Measurements from ENCODE around the gene KANSL1. TPM values are rescaled to one million over a fixed set of nuclear protein-coding genes. Genes with fewer than 3 reads are reported as not detected.
A peak's percentile ranks its signal among the peaks of the same experiment; 100 is the strongest.

The KANSL1 gene
- total and polyA plus RNA-seq, 3 experiments from 2014 or later: 20.9 to 70.7 (median 69.2) TPM

DNA sequence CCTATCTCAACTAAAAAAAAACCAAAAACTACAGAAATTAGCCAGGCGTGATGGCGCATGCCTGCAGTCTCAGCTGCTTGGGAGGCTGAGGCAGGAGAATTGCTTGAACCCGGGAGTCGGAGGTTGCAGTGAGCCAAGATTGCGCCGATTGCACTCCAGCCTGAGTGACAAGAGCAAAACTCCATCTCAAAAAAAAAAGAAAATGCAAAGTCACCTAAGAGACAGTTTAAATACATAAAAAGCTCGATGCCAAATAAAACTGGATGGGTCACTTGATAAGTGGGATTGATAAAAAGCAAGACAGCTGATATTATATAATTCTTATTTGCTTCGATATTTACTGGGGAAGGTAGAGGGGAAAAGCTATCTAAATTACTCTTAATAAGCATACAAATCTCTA, 15.8 kb upstream of the KANSL1 start:
- no peak for DNase-seq
- peaks cover 5% of the 10 kb centered on the region for H3K4me1 ChIP-seq (ENCODE audit: insufficient read depth, low read length)
- POLR2A ChIA-PET: no interaction called here
- Mint-ChIP-seq H3K27ac (peak overlapping the region in 3 of 8 donors; percentile 5 to 29 (median 26)), H3K9me3 (no peaks in the 10 kb centered on the region), H3K4me3 (no peak overlapping the region), H3K4me1 (peaks cover 13 to 61% (median 31%) of the 10 kb centered on the region in 3 donors), H3K27me3 (no peaks in the 10 kb centered on the region), H3K36me3 (peaks cover 0 to 24% (median 5%) of the 10 kb centered on the region in 3 donors)
- no peaks in the 10 kb centered on the region for H3K9me3 ChIP-seq (ENCODE audit: low read length)
- no peaks in the 10 kb centered on the region for H3K36me3 ChIP-seq (ENCODE audit: insufficient read depth, low read length)
- H3K4me3 ChIP-seq (ENCODE audit: low read length): no peak overlapping the region
- no peak overlapping the region for H3K27ac ChIP-seq (ENCODE audit: low read depth, low read length)
- CTCF ChIA-PET: interaction anchor here (0.7 to 4.9 kb wide), 5 partner anchors 9 to 1578 kb away, joined by 3 to 29 read pairs (median 4); partner anchors contain the start of gene KANSL1
- H3K27me3 ChIP-seq (ENCODE audit: insufficient read depth, low read length, poor library complexity, severe bottlenecking): no peaks in the 10 kb centered on the region

DNA sequence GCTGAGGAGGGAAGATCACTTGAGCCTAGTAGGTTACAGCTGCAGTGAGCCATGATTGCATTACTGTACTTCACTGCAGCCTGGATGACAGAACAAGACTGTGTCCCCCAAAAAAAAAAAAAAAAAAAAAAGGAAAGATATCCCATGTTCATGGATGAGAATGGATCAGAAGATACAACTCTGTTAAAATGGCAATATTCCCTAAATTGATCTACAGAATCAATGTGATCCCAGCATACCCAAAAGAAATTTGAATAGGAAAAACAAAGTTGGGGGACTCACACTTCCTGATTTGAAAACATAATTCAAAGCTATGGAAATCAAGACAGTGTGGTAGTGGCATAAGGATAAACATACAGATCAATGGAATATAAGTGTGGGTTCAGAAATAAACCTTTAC, 12.7 kb upstream of the KANSL1 start:
- Mint-ChIP-seq H3K27ac (peak overlapping the region in 5 of 8 donors; percentile 12 to 50 (median 33)), H3K9me3 (no peaks in the 10 kb centered on the region), H3K36me3 (peaks cover 0 to 19% (median 2%) of the 10 kb centered on the region in 3 donors), H3K4me3 (no peak overlapping the region), H3K27me3 (no peaks in the 10 kb centered on the region), H3K4me1 (peaks cover 5 to 66% (median 16%) of the 10 kb centered on the region in 3 donors)
- Histone ChIP-seq H3K4me3 (ENCODE audit: low read length) (no peak overlapping the region), H3K27ac (ENCODE audit: low read depth, low read length) (no peak overlapping the region), H3K4me1 (ENCODE audit: insufficient read depth, low read length) (peaks cover 11% of the 10 kb centered on the region), H3K27me3 (ENCODE audit: insufficient read depth, low read length, poor library complexity, severe bottlenecking) (no peaks in the 10 kb centered on the region), H3K36me3 (ENCODE audit: insufficient read depth, low read length) (no peaks in the 10 kb centered on the region), H3K9me3 (ENCODE audit: low read length) (no peaks in the 10 kb centered on the region)
- no peak for DNase-seq
- CTCF ChIA-PET: interaction anchor here (0.7 to 1.8 kb wide), 4 partner anchors 10 to 658 kb away, joined by 3 to 6 read pairs (median 4); no protein-coding TSS in a partner anchor
- POLR2A ChIA-PET: no interaction called here

- no peak overlapping the region for H3K27ac ChIP-seq (ENCODE audit: low read depth, low read length)
- Mint-ChIP-seq H3K4me1 (peaks cover 16 to 84% (median 33%) of the 10 kb centered on the region in 3 donors), H3K4me3 (no peak overlapping the region), H3K27ac (peak overlapping the region in 1 of 8 donors; percentile 24), H3K9me3 (no peaks in the 10 kb centered on the region), H3K27me3 (no peaks in the 10 kb centered on the region), H3K36me3 (peaks cover 0 to 8% (median 2%) of the 10 kb centered on the region in 3 donors)
- ChIA-PET POLR2A (interaction anchor here (1.3 kb wide), 1 partner anchor 9 kb away, joined by 3 read pairs; the partner anchor contains the start of gene KANSL1), CTCF (interaction anchor here (1.2 to 5.4 kb wide), 3 partner anchors 9 to 158 kb away, joined by 4 to 50 read pairs (median 8); partner anchors contain the start of gene KANSL1)
- no peaks in the 10 kb centered on the region for H3K9me3 ChIP-seq (ENCODE audit: low read length)
- no peak for DNase-seq
- H3K27me3 ChIP-seq (ENCODE audit: insufficient read depth, low read length, poor library complexity, severe bottlenecking): no peaks in the 10 kb centered on the region
- no peaks in the 10 kb centered on the region for H3K36me3 ChIP-seq (ENCODE audit: insufficient read depth, low read length)
- no peak overlapping the region for H3K4me3 ChIP-seq (ENCODE audit: low read length)
- peaks cover 37% of the 10 kb centered on the region for H3K4me1 ChIP-seq (ENCODE audit: insufficient read depth, low read length)
These were observed 9.2 kb upstream of the KANSL1 start for GRCh38 chr17:46202424-46202823.

GRCh38 chr17:46201491-46201890, 8.3 kb upstream of the KANSL1 start:
- peaks cover 2 to 8% (median 3%) of the 10 kb centered on the region in 3 donors for H3K36me3 Mint-ChIP-seq
- no peaks in the 10 kb centered on the region for H3K9me3 ChIP-seq (ENCODE audit: low read length)
- no peak overlapping the region for H3K27ac ChIP-seq (ENCODE audit: low read depth, low read length)
- H3K36me3 ChIP-seq (ENCODE audit: insufficient read depth, low read length): no peaks in the 10 kb centered on the region
- H3K27ac Mint-ChIP-seq: no peak overlapping the region
- H3K4me1 ChIP-seq (ENCODE audit: insufficient read depth, low read length): peaks cover 46% of the 10 kb centered on the region
- no peak for DNase-seq
- H3K27me3 ChIP-seq (ENCODE audit: insufficient read depth, low read length, poor library complexity, severe bottlenecking): no peaks in the 10 kb centered on the region
- CTCF ChIA-PET: interaction anchor here (0.7 to 5.4 kb wide), 4 partner anchors 8 to 189 kb away, joined by 4 to 50 read pairs (median 6); partner anchors contain the start of gene KANSL1
- POLR2A ChIA-PET: interaction anchor here (0.7 to 1.3 kb wide), 3 partner anchors 8 to 88 kb away, joined by 3 to 8 read pairs (median 4); partner anchors contain the start of gene KANSL1
- peaks cover 22 to 88% (median 36%) of the 10 kb centered on the region in 3 donors for H3K4me1 Mint-ChIP-seq
- H3K9me3 Mint-ChIP-seq: no peaks in the 10 kb centered on the region
- H3K4me3 Mint-ChIP-seq: no peak overlapping the region
- H3K27me3 Mint-ChIP-seq: no peaks in the 10 kb centered on the region
- no peak overlapping the region for H3K4me3 ChIP-seq (ENCODE audit: low read length)

DNA sequence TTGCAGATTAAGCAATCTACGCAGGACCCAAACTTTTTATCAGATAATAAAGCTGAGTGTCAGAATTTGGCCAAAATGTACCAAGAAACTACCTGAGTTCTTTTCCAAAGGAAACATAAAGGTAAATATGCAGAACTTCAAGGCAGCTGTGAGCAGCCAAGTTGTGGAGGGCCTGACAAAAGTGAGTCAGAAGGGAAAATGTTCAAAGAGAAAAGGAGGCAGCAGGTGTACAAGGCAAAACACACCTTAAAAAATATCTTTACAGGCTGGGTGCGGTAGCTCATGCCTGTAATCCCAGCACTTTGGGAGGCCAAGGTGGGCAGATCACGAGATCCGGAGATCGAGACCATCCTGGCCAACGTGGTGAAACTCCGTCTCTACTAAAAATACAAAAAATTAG, 7.0 kb upstream of the KANSL1 start:
- Mint-ChIP-seq H3K4me1 (peaks cover 25 to 90% (median 47%) of the 10 kb centered on the region in 3 donors), H3K36me3 (peaks cover 2 to 6% (median 3%) of the 10 kb centered on the region in 3 donors), H3K27me3 (no peaks in the 10 kb centered on the region), H3K27ac (peak overlapping the region in 1 of 8 donors; percentile 56), H3K9me3 (no peaks in the 10 kb centered on the region), H3K4me3 (no peak overlapping the region)
- ChIA-PET CTCF (interaction anchor here (0.7 to 5.4 kb wide), 5 partner anchors 9 to 117 kb away, joined by 3 to 50 read pairs (median 3); no protein-coding TSS in a partner anchor), POLR2A (no interaction called here)
- Histone ChIP-seq H3K36me3 (ENCODE audit: insufficient read depth, low read length) (no peaks in the 10 kb centered on the region), H3K27me3 (ENCODE audit: insufficient read depth, low read length, poor library complexity, severe bottlenecking) (no peaks in the 10 kb centered on the region), H3K4me1 (ENCODE audit: insufficient read depth, low read length) (peaks cover 59% of the 10 kb centered on the region), H3K9me3 (ENCODE audit: low read length) (no peaks in the 10 kb centered on the region), H3K4me3 (ENCODE audit: low read length) (no peak overlapping the region), H3K27ac (ENCODE audit: low read depth, low read length) (no peak overlapping the region)
- DNase-seq: no peak

- Histone ChIP-seq H3K36me3 (ENCODE audit: insufficient read depth, low read length) (no peaks in the 10 kb centered on the region), H3K27ac (ENCODE audit: low read depth, low read length) (no peak overlapping the region), H3K4me1 (ENCODE audit: insufficient read depth, low read length) (peaks cover 66% of the 10 kb centered on the region), H3K27me3 (ENCODE audit: insufficient read depth, low read length, poor library complexity, severe bottlenecking) (no peaks in the 10 kb centered on the region), H3K4me3 (ENCODE audit: low read length) (no peak overlapping the region), H3K9me3 (ENCODE audit: low read length) (no peaks in the 10 kb centered on the region)
- Mint-ChIP-seq H3K36me3 (peaks cover 0 to 6% (median 3%) of the 10 kb centered on the region in 3 donors), H3K4me3 (no peak overlapping the region), H3K27me3 (no peaks in the 10 kb centered on the region), H3K27ac (peak overlapping the region in 4 of 8 donors; percentile 56 to 74 (median 62)), H3K9me3 (no peaks in the 10 kb centered on the region), H3K4me1 (peaks cover 31 to 90% (median 47%) of the 10 kb centered on the region in 3 donors)
- DNase-seq: no peak
- CTCF ChIA-PET: interaction anchor here (1.1 to 5.4 kb wide), 4 partner anchors 10 to 116 kb away, joined by 3 to 50 read pairs (median 3); no protein-coding TSS in a partner anchor
- POLR2A ChIA-PET: interaction anchor here (0.5 to 0.7 kb wide), 3 partner anchors 12 to 64 kb away, joined by 3 to 4 read pairs (median 4); no protein-coding TSS in a partner anchor
These were observed 6.2 kb upstream of the KANSL1 start for GRCh38 chr17:46199379-46199778.

DNA sequence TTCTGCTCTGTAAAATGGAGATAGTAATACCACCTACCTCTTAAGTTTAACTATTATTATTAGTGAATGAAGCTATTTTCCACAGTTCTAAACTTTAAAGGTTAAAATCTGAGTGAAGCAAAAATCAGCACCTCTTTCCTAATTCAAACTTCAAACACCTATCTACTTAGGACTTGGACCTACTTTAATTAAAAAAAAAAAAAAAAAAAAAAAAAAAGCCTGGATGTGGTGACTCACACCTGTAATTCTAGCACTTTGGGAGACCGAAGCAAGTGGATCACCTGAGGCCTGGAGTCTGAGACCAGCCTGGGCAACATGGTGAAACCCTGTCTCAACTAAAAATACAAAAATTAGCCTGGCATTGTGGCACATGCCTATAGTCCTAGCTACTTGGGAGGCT, 5.0 kb upstream of the KANSL1 start:
- Histone ChIP-seq H3K27ac (ENCODE audit: low read depth, low read length) (no peak overlapping the region), H3K4me1 (ENCODE audit: insufficient read depth, low read length) (peaks cover 69% of the 10 kb centered on the region), H3K4me3 (ENCODE audit: low read length) (no peak overlapping the region), H3K9me3 (ENCODE audit: low read length) (no peaks in the 10 kb centered on the region), H3K36me3 (ENCODE audit: insufficient read depth, low read length) (no peaks in the 10 kb centered on the region), H3K27me3 (ENCODE audit: insufficient read depth, low read length, poor library complexity, severe bottlenecking) (no peaks in the 10 kb centered on the region)
- Mint-ChIP-seq H3K4me1 (peaks cover 35 to 85% (median 51%) of the 10 kb centered on the region in 3 donors), H3K4me3 (no peak overlapping the region), H3K27ac (peak overlapping the region in 3 of 8 donors; percentile 23 to 99 (median 87)), H3K27me3 (no peaks in the 10 kb centered on the region), H3K36me3 (peaks cover 0 to 11% (median 3%) of the 10 kb centered on the region in 3 donors), H3K9me3 (no peaks in the 10 kb centered on the region)
- no peak for DNase-seq
- ChIA-PET POLR2A (no interaction called here), CTCF (interaction anchor here (1.1 to 5.4 kb wide), 3 partner anchors 11 to 154 kb away, joined by 3 to 50 read pairs (median 6); no protein-coding TSS in a partner anchor)

DNA sequence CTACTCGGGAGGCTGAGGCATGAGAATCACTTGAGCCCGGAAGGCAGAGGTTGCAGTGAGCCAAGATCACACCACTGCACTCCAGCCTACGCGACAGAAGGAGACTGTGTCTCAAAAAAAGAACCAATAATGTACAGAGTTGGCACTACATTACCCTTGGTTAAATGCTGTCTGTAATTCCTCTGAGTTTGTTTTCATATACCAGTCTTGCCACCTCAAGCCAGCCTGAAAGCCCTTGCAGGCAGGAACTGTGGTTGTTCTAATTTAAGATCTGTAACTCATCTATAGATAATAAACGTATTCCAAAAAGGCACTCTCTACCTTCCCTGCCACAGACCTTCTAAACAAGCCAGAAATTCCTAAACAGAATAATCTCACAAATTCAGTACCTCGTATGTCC, 4.3 kb upstream of the KANSL1 start:
- no peak overlapping the region for H3K4me3 ChIP-seq (ENCODE audit: low read length)
- no peaks in the 10 kb centered on the region for H3K9me3 ChIP-seq (ENCODE audit: low read length)
- H3K27ac Mint-ChIP-seq: peak overlapping the region; percentile 66 to 99 (median 92)
- no peaks in the 10 kb centered on the region for H3K9me3 Mint-ChIP-seq
- H3K27ac ChIP-seq (ENCODE audit: low read depth, low read length): no peak overlapping the region
- peaks cover 69% of the 10 kb centered on the region for H3K4me1 ChIP-seq (ENCODE audit: insufficient read depth, low read length)
- no peaks in the 10 kb centered on the region for H3K27me3 Mint-ChIP-seq
- H3K27me3 ChIP-seq (ENCODE audit: insufficient read depth, low read length, poor library complexity, severe bottlenecking): no peaks in the 10 kb centered on the region
- POLR2A ChIA-PET: no interaction called here
- peak overlapping the region in 6 of 7 donors; percentile 1 to 75 (median 10) for H3K4me3 Mint-ChIP-seq
- CTCF ChIA-PET: interaction anchor here (2.5 to 5.4 kb wide), 2 partner anchors 14 to 15 kb away, joined by 13 to 50 read pairs; no protein-coding TSS in a partner anchor
- H3K36me3 Mint-ChIP-seq: peaks cover 0 to 12% (median 3%) of the 10 kb centered on the region in 3 donors
- peaks cover 35 to 81% (median 51%) of the 10 kb centered on the region in 3 donors for H3K4me1 Mint-ChIP-seq
- H3K36me3 ChIP-seq (ENCODE audit: insufficient read depth, low read length): no peaks in the 10 kb centered on the region
- no peak for DNase-seq

Measured in CD8-positive, alpha-beta memory T cell (primary cell).